Stimulated activated CD8-positive, alpha-beta memory T cell treated with anti-CD3 and anti-CD28 coated beads, Interleukin-4, amount 100 ng/mL, for 1 hour (primary cell): Measurements from ENCODE around the gene CCR7.
"Not testable (repeated sequence)": the region's sequence is repeated elsewhere in the genome, so short reads cannot be mapped to it uniquely, and the experiment has no call there.

Experiments
- DNase-seq, 2 donors: peaks; one replicate each; pipeline ENCODE4 v3.0.0-alpha.2; 2020; ENCODE audit warnings: low read depth in 2 of 2, low spot score in 1 of 2

The CCR7 gene

DNA sequence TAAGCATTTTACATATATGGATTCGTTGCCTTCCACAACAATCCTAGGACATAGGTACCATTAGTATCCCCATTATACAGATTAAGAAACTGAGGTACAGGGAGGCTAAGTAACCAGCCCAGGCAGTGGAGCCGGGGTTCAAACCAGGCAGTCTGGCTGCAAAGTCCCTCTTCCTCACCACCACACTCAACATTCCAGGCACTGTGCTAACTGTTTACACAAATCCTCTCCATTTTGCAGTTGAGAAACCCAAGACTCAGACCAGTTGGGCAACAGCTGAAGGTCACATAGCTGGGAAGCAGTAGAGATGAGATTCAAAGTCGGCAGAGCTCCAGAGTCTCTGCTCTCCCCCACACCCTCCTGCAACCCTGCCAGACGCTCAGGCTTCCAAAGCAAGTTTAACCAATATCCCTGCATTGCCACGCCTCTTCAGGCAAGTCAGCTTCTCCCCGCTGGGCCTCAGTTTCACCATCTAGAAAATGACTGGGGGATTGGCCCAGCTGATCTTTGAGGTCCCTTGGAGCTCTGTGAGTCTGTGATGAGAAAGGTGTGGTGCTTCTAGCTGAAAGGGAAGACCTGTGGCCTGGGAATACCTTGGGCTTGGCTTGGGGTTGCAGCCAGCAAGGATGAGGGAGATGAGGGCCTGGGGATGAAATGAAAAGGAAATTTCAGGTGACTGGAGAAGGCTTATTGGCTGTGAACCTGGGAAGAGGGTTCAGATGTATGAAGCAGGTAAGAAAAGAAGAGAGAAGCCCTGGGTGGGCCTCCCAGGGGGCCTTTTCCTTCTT, 14.0 kb downstream of the CCR7 start:
- no peak for DNase-seq

GRCh38 chr17:40550608-40551007, 14.7 kb downstream of the CCR7 start:
- no peak for DNase-seq

GRCh38 chr17:40548982-40549685, 16.1 kb downstream of the CCR7 start:
- DNase-seq: no peak

DNA sequence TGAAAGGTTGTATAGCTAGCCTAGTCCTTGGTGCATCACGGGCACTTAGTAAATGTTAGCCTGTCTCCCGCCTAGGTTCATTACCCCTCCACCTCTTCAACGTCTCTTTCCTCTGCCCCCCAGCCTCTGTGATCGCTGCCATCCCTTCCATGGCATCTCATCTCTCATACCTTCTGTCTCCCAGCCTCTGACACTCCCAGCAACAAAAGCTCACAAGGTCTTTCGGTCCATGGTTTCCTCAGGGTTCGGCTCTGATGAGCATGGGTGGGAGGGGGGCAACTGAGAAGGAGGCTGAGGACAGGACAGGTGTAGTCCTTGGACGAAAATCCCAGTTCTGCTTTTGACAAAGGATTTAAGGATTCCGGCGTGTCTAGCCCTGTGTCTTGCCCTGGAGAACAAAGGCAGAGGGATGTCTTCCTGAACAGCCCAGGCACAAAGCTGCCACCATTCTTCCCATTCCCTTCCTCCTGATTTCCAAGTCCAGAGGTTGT, 16.7 kb downstream of the CCR7 start:
- DNase-seq: no peak

GRCh38 chr17:40547785-40548478, 17.3 kb downstream of the CCR7 start:
- DNase-seq: no peak

DNA sequence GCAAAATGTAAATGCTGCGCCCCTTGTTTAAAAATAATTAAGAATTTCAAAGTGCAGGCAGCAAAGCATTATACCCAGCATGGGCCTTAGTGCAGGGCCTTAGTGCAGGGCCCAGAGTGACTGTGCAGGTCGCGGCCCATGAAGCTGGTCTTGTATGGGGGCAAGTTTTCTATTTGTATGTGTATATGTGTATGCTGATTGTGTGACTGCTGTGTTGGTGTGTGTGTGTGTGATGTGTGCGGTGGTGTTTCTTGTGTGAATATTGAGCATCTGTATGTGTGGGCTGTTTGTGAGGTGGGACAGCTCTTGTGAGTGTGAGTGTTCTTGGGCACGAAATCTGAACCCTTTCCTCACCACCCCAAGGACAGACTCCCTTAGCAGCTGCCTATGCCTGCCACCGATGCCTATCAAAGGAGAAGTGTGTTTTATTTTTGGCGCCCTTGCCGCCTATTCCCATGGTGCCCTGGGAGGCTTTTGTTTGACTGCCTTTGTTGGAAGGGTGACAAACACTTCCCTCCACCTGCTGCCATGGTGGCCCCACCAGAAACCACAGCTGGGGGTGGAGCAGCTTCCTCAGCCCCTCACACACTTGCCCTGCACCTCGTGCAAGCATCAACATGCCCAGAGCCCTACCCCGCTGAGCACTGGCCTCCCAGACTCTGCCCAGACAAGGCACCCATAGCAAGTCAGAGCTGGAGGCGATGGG, 18.0 kb downstream of the CCR7 start:
- DNase-seq: peak in 1 of 2 donors; percentile 39

DNA sequence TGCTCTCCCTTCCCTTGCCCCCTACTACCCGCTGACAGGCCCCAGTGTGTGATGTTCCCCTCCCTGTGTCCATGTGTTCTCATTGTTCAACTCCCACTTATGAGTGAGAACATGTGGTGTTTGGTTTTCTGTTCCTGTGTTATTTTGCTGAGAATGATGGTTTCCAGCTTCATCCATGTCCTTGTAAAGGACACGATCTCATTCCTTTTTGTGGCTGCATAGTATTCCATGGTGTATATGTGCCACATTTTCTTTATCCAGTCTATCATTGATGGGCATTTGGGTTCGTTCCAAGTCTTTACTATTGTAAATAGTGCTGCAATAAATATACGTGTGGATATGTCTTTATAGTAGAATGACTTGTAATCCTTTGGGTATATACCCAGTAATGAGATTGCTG, 18.8 kb downstream of the CCR7 start:
- not testable (repeated sequence) for DNase-seq

DNA sequence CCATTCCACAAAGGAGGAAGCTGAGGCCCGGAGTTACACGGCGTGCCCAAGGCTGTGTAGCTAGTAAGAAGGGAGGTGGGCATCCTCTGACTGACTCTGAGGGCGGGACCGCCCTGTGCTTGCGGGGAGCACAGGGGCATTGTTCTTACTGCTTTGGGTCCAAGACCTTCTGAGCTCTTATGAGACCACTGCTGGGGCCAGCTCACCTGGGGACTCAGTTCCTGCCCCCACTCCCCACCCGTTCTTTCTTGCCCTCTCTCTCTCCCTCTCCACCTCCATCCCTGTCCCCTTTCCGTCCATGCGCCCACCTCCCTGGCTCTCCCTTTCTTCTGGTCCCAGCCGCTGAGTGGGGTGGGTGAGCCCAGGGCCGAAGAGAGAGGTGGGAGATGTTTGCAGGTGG, 19.6 kb downstream of the CCR7 start:
- DNase-seq: no peak

DNA sequence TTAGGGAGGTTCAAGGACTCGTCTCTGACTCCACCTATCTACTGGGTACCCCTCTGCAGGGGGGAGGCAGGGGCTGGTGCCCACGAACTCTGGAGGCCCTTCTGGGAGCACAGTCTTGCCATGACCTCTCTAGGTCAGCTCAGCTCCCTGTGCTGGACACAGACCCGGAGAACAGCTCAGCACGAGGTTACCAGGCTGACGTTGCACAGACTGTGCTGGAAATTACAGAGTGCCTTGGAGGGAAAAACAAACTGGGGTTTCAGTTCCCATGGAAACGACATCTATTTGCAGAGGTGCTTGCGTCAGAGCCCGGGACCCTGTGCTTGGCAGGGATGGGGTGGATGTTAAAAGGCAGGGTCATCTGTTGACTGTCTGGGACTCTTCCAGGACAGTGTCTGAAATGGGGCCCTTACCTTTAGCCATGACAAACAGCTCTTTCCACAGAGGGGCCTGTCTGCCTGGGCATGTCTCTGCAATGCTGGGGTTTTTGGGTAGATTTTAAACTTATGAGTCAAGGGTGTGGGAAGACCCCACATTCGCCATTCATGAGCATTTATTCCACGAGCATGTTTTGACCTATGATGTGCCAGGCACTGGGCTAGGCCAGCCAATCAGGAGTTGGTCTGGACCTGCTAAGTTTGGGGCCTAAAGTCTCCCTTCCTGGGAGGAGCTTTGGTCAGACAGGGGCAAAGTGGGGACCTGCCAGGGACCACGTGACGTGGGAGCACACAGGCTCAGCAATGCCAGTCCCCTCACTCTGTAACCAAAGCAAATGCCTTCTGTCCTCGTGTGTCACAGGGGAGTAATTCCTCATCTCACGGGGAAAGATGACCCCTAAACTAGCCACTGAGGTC, 22.5 kb downstream of the CCR7 start:
- no peak for DNase-seq

GRCh38 chr17:40541873-40542557, 23.3 kb downstream of the CCR7 start:
- DNase-seq: no peak

GRCh38 chr17:40541060-40541872, 24.0 kb downstream of the CCR7 start:
- peak in 1 of 2 donors; percentile 42 for DNase-seq

DNA sequence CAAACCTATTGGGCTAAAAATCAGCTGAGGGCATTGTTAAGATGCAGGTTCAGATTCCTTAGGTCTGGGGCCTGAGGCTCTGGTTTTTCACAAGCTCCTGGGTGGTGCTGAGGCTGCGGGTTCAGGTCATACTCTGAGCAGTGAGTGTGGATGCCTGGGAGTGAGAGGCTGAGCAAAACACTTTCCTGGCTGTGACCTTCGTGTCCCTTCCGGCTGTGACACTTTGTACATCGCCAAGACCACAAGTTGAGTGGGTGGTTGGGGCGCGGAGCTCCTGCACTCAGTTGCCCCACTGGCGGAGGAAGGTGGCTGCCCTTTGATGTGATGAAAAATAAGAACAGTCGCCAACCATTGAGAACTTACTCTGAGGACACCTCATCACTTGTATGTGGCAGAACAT, 24.8 kb downstream of the CCR7 start:
- DNase-seq: no peak

GRCh38 chr17:40539711-40540411, 25.4 kb downstream of the CCR7 start:
- DNase-seq: no peak

- no peak for DNase-seq
These were observed 26.2 kb downstream of the CCR7 start for GRCh38 chr17:40538936-40539705.

DNA sequence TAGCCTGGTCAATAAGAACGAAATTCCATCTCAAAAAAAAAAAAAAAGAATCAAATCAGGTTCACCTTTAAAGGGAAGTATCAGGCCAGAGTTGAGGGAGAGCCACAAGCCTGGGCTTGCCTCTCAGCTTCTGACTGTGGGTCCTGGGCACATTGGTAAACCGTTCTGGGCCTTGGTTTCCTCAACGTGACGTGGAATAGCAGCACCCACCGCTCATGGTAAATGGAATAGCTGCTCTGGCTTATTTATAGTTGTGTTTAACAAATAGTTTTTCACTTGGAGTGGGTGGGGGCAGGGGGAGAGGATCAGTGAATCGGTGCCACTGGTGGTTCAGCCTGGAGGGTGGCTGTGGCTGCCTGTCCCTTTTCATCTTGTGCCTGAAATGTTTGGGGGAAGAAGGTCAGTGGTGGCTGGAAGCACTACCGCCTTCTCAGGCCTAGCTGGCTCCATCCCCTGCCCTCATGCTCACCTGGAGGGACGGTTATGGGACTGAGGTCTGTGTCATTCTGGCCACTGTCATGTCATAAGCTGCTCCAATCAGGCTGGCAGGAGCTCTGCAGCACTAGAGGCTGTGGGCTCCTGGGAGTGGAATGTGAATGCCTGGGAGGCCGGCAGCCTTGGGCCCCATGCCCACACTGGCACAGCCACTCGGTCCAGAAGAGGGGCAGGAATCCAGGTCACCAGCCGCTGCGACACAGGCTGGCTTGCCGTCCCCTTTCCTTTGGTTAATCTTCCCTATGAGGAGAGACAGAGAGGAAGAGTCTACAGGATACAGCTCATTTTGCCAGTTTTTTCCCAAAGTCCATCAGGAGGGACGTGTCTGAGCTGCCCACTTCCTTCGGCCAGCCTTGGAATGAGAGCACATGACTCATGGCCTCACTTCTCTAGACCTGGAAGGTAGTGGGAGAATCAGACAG, 27.0 kb downstream of the CCR7 start:
- DNase-seq: no peak
